A549 (cell line): Measurements from ENCODE around the gene FBLN5. TPM values are rescaled to one million over a fixed set of nuclear protein-coding genes. Genes with fewer than 3 reads are reported as not detected.

Experiments
- ATAC-seq, 2 experiments: fragments of 200-7000 bp in 1 of 2; fragments of >200 bp in 1 of 2; cut with Nextera tagmentation in 1 of 2; cut with Tn5 transposase in 1 of 2; 3 replicates each; pipeline versions ENCODE4 v1.8.0 to v1.9.1; 2018 to 2020; ENCODE audit warnings: mild to moderate bottlenecking in 1 of 2, moderate library complexity in 1 of 2
- CTCF ChIA-PET: fragments of 300-600 bp; sonication (Branson Sonifier 250); formaldehyde crosslinking; extraction: SDS; loops from one replicate; lab custom pipeline; 2021; ENCODE audit warnings: antibody characterized with exemption, inconsistent platforms; lab: Yijun Ruan, JAX
- POLR2A ChIA-PET: fragments of 350-600 bp; formaldehyde crosslinking; extraction: SDS; loops from one replicate; lab custom pipeline; 2021; ENCODE audit warnings: antibody characterized with exemption, inconsistent platforms; lab: Yijun Ruan, JAX
- DNase-seq, 2 experiments: peaks; one replicate each; pipeline versions ENCODE4 v3.0.0 to v3.0.0-alpha.2; 2011 to 2016; ENCODE audit warnings: low read depth in 1 of 2, low spot score in 1 of 2
- FAIRE-seq: peaks from 2 replicates; lab custom pipeline; 2011; peaks lifted over from hg19 to GRCh38; lab: Jason Lieb, UNC
- H3K27ac ChIP-seq, 2 experiments: fragments of >200 bp; sonication (Bioruptor Twin); formaldehyde crosslinking; 3 replicates each; pipeline ENCODE4 v1.5.1; 2016 to 2017
- H3K4me1 ChIP-seq: fragments of >200 bp; sonication (Bioruptor Twin); formaldehyde crosslinking; 3 replicates; pipeline ENCODE4 v1.6.1; 2016
- H3K4me2 ChIP-seq: fragments of >200 bp; sonication (Bioruptor Twin); formaldehyde crosslinking; 3 replicates; pipeline ENCODE4 v1.6.1; 2016
- H3K4me3 ChIP-seq: fragments of >200 bp; sonication (Bioruptor Twin); formaldehyde crosslinking; 3 replicates; pipeline ENCODE4 v1.5.1; 2016
- H3K9me3 ChIP-seq: fragments of >200 bp; sonication (Bioruptor Twin); formaldehyde crosslinking; 3 replicates; pipeline ENCODE4 v1.6.1; 2016
- BCL3 ChIP-seq: fragments of >200 bp; sonication (Bioruptor Twin); formaldehyde crosslinking; IDR thresholded peaks from 3 replicates; pipeline ENCODE4 v1.6.1; 2016
- BHLHE40 ChIP-seq: IDR thresholded peaks from 2 replicates; pipeline ENCODE4 v1.6.1; 2012; ENCODE audit warnings: low read depth, low read length, inconsistent platforms
- CEBPB ChIP-seq, 2 experiments: fragments of >200 bp in 1 of 2; sonication (Bioruptor Twin) in 1 of 2; formaldehyde crosslinking in 1 of 2; IDR thresholded peaks; 2 replicates each; pipeline ENCODE4 v1.6.1; 2012 to 2016
- CHD2 ChIP-seq: fragments of 150-350 bp; IDR thresholded peaks from 2 replicates; pipeline ENCODE4 v1.6.1; 2014; ENCODE audit warnings: low read length; ENCODE audit not compliant: partially characterized antibody
- ELK1 ChIP-seq: fragments of 150-350 bp; IDR thresholded peaks from 2 replicates; pipeline ENCODE4 v1.6.1; 2014; ENCODE audit warnings: low read depth, mild to moderate bottlenecking, low read length
- FOXS1 ChIP-seq: fragments of 250-450 bp; sonication (Bioruptor Pico); IDR thresholded peaks from 2 replicates; pipeline ENCODE4 v1.5.0; 2020; ENCODE audit warnings: mild to moderate bottlenecking, moderate library complexity
- GATA3 ChIP-seq: IDR thresholded peaks from 2 replicates; pipeline ENCODE4 v1.6.1; 2012; ENCODE audit warnings: borderline replicate concordance
- HDAC2 ChIP-seq: fragments of 200-600 bp; sonication (generic); IDR thresholded peaks from 2 replicates; pipeline ENCODE4 v1.6.1; 2016
- HES2 ChIP-seq: fragments of >200 bp; sonication (Bioruptor Twin); formaldehyde crosslinking; IDR thresholded peaks from 2 replicates; pipeline ENCODE4 v1.6.1; 2016
- JUN ChIP-seq, 2 experiments: fragments of >200 bp; sonication (Bioruptor Twin); formaldehyde crosslinking; IDR thresholded peaks; 2 replicates in 1 of 2; 3 replicates in 1 of 2; pipeline ENCODE4 v1.6.1; 2016 to 2017
- KDM1A ChIP-seq: fragments of 200-600 bp; sonication (generic); IDR thresholded peaks from 2 replicates; pipeline ENCODE4 v1.6.1; 2016; ENCODE audit warnings: low read depth, mild to moderate bottlenecking
- MYC ChIP-seq: IDR thresholded peaks from 2 replicates; pipeline ENCODE4 v1.6.1; 2012; ENCODE audit warnings: mild to moderate bottlenecking, inconsistent platforms, low read length, improper control_type of control experiment, borderline replicate concordance
- PBX3 ChIP-seq: IDR thresholded peaks from 2 replicates; pipeline ENCODE4 v1.6.1; 2012
- POLR2AphosphoS2 ChIP-seq: conservative IDR thresholded peaks from 2 replicates; pipeline ENCODE4 v1.6.1; 2012; ENCODE audit warnings: low read length, improper control_type of control experiment, inconsistent platforms
- RAD21 ChIP-seq, 2 experiments: fragments of >200 bp in 1 of 2; sonication (Bioruptor Twin) in 1 of 2; formaldehyde crosslinking in 1 of 2; IDR thresholded peaks in 1 of 2; conservative IDR thresholded peaks in 1 of 2; 2 replicates in 1 of 2; 3 replicates in 1 of 2; pipeline ENCODE4 v1.6.1; 2012 to 2018; ENCODE audit warnings: inconsistent platforms in 1 of 2
- REST ChIP-seq: fragments of 200-600 bp; sonication (generic); IDR thresholded peaks from 2 replicates; pipeline ENCODE4 v1.6.1; 2016; ENCODE audit warnings: antibody characterized with exemption, mild to moderate bottlenecking, moderate library complexity
- SMC3 ChIP-seq: fragments of >200 bp; sonication (Bioruptor Twin); formaldehyde crosslinking; IDR thresholded peaks from 3 replicates; pipeline ENCODE4 v1.6.1; 2018; ENCODE audit warnings: inconsistent platforms
- TP53 ChIP-seq: fragments of 250-450 bp; sonication (Bioruptor Pico); IDR thresholded peaks from 2 replicates; pipeline ENCODE4 v1.5.0; 2021; ENCODE audit warnings: mild to moderate bottlenecking, moderate library complexity
- ZSCAN20 ChIP-seq: fragments of 250-450 bp; sonication (Bioruptor Pico); IDR thresholded peaks from 2 replicates; pipeline ENCODE4 v1.8.0; 2022; ENCODE audit warnings: mild to moderate bottlenecking, moderate library complexity
- WGBS: methylation state at CpG from one replicate; pipeline ENCODE4 v1.1.6; 2017; ENCODE audit errors: missing lambda C conversion rate; 5-methylcytosine and 5-hydroxymethylcytosine counted together
- polyA plus RNA-seq, 4 experiments: library from polyadenylated mRNA; depleted of rRNA in 3 of 4; stranded (reverse); fragments of >200 nt; fragmentation: RNase III in 1 of 4; extraction: RNeasy Plus Mini Kit Qiagen cat#74134 plus additional on column Dnase treatment in 1 of 4; gene quantifications; 2 replicates in 3 of 4; 3 replicates in 1 of 4; pipeline ENCODE4 v1.2.3, GENCODE V29; 2011 to 2017
- TF ChIP-seq, protein P1 (sequence below): fragments of >200 bp; sonication (Bioruptor Twin); formaldehyde crosslinking; IDR thresholded peaks from 3 replicates; pipeline ENCODE4 v1.5.1; 2016

The FBLN5 gene
- polyA plus RNA-seq, 2 of the 4 experiments (the other 2 are of a cell fraction), result 0.88 to 1.3 TPM

DNA sequence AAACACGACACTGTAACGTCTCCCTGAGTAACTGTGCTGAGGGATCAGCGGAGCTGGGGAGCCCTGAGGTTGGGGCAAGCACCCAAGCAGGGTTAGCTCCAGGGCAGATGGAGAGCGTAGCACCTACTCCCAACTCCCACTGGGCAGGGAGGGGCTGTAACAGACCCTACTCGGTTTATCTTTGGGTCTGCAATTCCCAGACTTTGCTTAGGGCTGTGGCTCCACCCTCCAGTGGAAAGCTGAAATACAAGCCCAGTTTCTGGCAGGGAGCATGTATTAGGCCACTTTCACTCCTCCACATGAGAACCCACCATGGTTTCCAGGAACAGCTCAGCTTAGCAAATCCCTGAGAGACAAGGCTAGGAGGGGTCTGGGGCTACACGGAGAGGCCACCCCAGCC is 62.8 kb downstream of the FBLN5 start:
- Histone ChIP-seq H3K4me3 (no peak overlapping the region), H3K4me1 (no peaks in the 10 kb centered on the region), H3K4me2 (no peak overlapping the region), H3K9me3 (no peaks in the 10 kb centered on the region), H3K27ac (no peak overlapping the region)
- ATAC-seq, result peak in 1 of 2 experiments; percentile 29; a peak in 1 of 6 replicates
- DNase-seq, result no peak
- TF ChIP-seq, protein P1, sequence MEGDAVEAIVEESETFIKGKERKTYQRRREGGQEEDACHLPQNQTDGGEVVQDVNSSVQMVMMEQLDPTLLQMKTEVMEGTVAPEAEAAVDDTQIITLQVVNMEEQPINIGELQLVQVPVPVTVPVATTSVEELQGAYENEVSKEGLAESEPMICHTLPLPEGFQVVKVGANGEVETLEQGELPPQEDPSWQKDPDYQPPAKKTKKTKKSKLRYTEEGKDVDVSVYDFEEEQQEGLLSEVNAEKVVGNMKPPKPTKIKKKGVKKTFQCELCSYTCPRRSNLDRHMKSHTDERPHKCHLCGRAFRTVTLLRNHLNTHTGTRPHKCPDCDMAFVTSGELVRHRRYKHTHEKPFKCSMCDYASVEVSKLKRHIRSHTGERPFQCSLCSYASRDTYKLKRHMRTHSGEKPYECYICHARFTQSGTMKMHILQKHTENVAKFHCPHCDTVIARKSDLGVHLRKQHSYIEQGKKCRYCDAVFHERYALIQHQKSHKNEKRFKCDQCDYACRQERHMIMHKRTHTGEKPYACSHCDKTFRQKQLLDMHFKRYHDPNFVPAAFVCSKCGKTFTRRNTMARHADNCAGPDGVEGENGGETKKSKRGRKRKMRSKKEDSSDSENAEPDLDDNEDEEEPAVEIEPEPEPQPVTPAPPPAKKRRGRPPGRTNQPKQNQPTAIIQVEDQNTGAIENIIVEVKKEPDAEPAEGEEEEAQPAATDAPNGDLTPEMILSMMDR, result no peak
- TF ChIP-seq MYC (no peak), BCL3 (no peak), ELK1 (no peak), ZSCAN20 (CRISPR knock-in tag) (no peak), CHD2 (no peak), FOXS1 (CRISPR knock-in tag) (no peak), TP53 (CRISPR knock-in tag) (no peak), HDAC2 (no peak), HES2 (no peak), RAD21 (conservative IDR thresholded peaks at IDR 0.05 in 1 of 2, IDR thresholded peaks at IDR 0.05 in 1 of 2) (no peak), CEBPB (IDR thresholded peaks at IDR 0.05) (no peak), PBX3 (no peak), GATA3 (no peak), KDM1A (no peak), POLR2AphosphoS2 (no peak), BHLHE40 (no peak), REST (no peak), JUN (IDR thresholded peaks at IDR 0.05) (no peak), SMC3 (no peak)
- CTCF ChIA-PET, result interaction anchor here (0.8 to 2.7 kb wide), 4 partner anchors 8 to 32 kb away, joined by 3 to 9 read pairs (median 3); no protein-coding TSS in a partner anchor
- 60% methylated on average over 6 of the region's 6 CpGs for WGBS
- POLR2A ChIA-PET, result no interaction called here
- FAIRE-seq, result no peak
